ENCODE data around the gene SPCS1. TPM values are rescaled to one million over a fixed set of nuclear protein-coding genes. Genes with fewer than 3 reads are reported as not detected.
"Not testable (repeated sequence)": the region's sequence is repeated elsewhere in the genome, so short reads cannot be mapped to it uniquely, and the experiment has no call there.

SPCS1 gene
- total RNA-seq = 10 to 100 TPM; 56.0 to 82.0 TPM
- polyA plus RNA-seq (ENCODE audit: insufficient read length in 2 of 2) = 100 to 1,000 TPM; 148 to 150 TPM
- long read RNA-seq, donor 1, full-length matches to known transcripts = 105 of 111 reads
- long read RNA-seq, donor 1, partial matches to known transcripts = 0 of 111 reads
- long read RNA-seq, donor 1, other reads (novel, unspliced or antisense) = 6 of 111 reads
- long read RNA-seq, donor 2, full-length matches to known transcripts = 79 of 79 reads
- long read RNA-seq, donor 2, partial matches to known transcripts = 0 of 79 reads
- long read RNA-seq, donor 2, other reads (novel, unspliced or antisense) = 0 of 79 reads
- long read RNA-seq, donor 3, full-length matches to known transcripts = 62 of 69 reads
- long read RNA-seq, donor 3, partial matches to known transcripts = 7 of 69 reads
- long read RNA-seq, donor 3, other reads (novel, unspliced or antisense) = 0 of 69 reads
- long read RNA-seq, donor 4, full-length matches to known transcripts = 114 of 120 reads
- long read RNA-seq, donor 4, partial matches to known transcripts = 0 of 120 reads
- long read RNA-seq, donor 4, other reads (novel, unspliced or antisense) = 6 of 120 reads

- peak within 1 kb of the TSS; percentile 68 for H3K27ac ChIP-seq (ENCODE audit: low read depth, low read length)
- WGBS (ENCODE audit: insufficient coverage) = under 1% methylated on average over 90 of the region's 94 CpGs
- H3K27me3 ChIP-seq (ENCODE audit: control insufficient read depth, insufficient read depth, low read length) = no peaks in the 10 kb centered on the region
- H3K4me3 ChIP-seq (ENCODE audit: low read depth, low read length) = peak within 1 kb of the TSS; percentile 96
- no peaks in the 10 kb centered on the region for H3K9me3 ChIP-seq (ENCODE audit: control insufficient read depth, insufficient read depth, low read length)
- peaks cover 12% of the 10 kb centered on the region for H3K36me3 ChIP-seq (ENCODE audit: control insufficient read depth, insufficient read depth, low read length)
- peaks cover 25% of the 10 kb centered on the region for H3K4me1 ChIP-seq (ENCODE audit: control insufficient read depth, insufficient read depth, low read length)
- peak; percentile 78 to 97 (median 92) for DNase-seq (ENCODE audit: low read depth in 4 of 6, low spot score in 6 of 6)
Observed at GRCh38 chr3:52705688-52706686, at the start of gene SPCS1, which contains the start of gene GLT8D1. SPCS1 (plus strand) TSS chr3:52706106; CDS start chr3:52706247, 141 bp downstream. GLT8D1 (minus strand) TSS chr3:52705791; CDS start chr3:52700460, 5,331 bp downstream.

- no peaks in the 10 kb centered on the region for H3K27me3 ChIP-seq (ENCODE audit: control insufficient read depth, insufficient read depth, low read length)
- H3K36me3 ChIP-seq (ENCODE audit: control insufficient read depth, insufficient read depth, low read length) = peaks cover 44% of the 10 kb centered on the region
- no CpG with 5 or more reads among the region's 3 CpGs for WGBS (ENCODE audit: insufficient coverage)
- DNase-seq (ENCODE audit: low read depth in 4 of 6, low spot score in 6 of 6) = no peak
- no peaks in the 10 kb centered on the region for H3K4me1 ChIP-seq (ENCODE audit: control insufficient read depth, insufficient read depth, low read length)
- no peaks in the 10 kb centered on the region for H3K9me3 ChIP-seq (ENCODE audit: control insufficient read depth, insufficient read depth, low read length)
- no peak overlapping the region for H3K27ac ChIP-seq (ENCODE audit: low read depth, low read length)
- no peak overlapping the region for H3K4me3 ChIP-seq (ENCODE audit: low read depth, low read length)
Observed at GRCh38 chr3:52660046-52660445, 45.9 kb upstream of the SPCS1 start.

- WGBS (ENCODE audit: insufficient coverage) = no CpG with 5 or more reads among the region's 3 CpGs
- Histone ChIP-seq H3K4me1 (ENCODE audit: control insufficient read depth, insufficient read depth, low read length) (no peaks in the 10 kb centered on the region), H3K36me3 (ENCODE audit: control insufficient read depth, insufficient read depth, low read length) (peaks cover 40% of the 10 kb centered on the region), H3K27ac (ENCODE audit: low read depth, low read length) (no peak overlapping the region), H3K4me3 (ENCODE audit: low read depth, low read length) (no peak overlapping the region), H3K9me3 (ENCODE audit: control insufficient read depth, insufficient read depth, low read length) (no peaks in the 10 kb centered on the region), H3K27me3 (ENCODE audit: control insufficient read depth, insufficient read depth, low read length) (no peaks in the 10 kb centered on the region)
- no peak for DNase-seq (ENCODE audit: low read depth in 4 of 6, low spot score in 6 of 6)
Observed at GRCh38 chr3:52663098-52663497, 42.8 kb upstream of the SPCS1 start.

GRCh38 chr3:52670621-52671521 lies 35.0 kb upstream of the SPCS1 start:
- Histone ChIP-seq H3K27me3 (ENCODE audit: control insufficient read depth, insufficient read depth, low read length) (no peaks in the 10 kb centered on the region), H3K27ac (ENCODE audit: low read depth, low read length) (no peak overlapping the region), H3K36me3 (ENCODE audit: control insufficient read depth, insufficient read depth, low read length) (peaks cover 39% of the 10 kb centered on the region), H3K4me3 (ENCODE audit: low read depth, low read length) (no peak overlapping the region), H3K9me3 (ENCODE audit: control insufficient read depth, insufficient read depth, low read length) (no peaks in the 10 kb centered on the region), H3K4me1 (ENCODE audit: control insufficient read depth, insufficient read depth, low read length) (no peaks in the 10 kb centered on the region)
- no peak for DNase-seq (ENCODE audit: low read depth in 4 of 6, low spot score in 6 of 6)
- WGBS (ENCODE audit: insufficient coverage) = 74% methylated on average over 3 of the region's 9 CpGs

- Histone ChIP-seq H3K4me3 (ENCODE audit: low read depth, low read length) (no peak overlapping the region), H3K36me3 (ENCODE audit: control insufficient read depth, insufficient read depth, low read length) (peaks cover 33% of the 10 kb centered on the region), H3K4me1 (ENCODE audit: control insufficient read depth, insufficient read depth, low read length) (no peaks in the 10 kb centered on the region), H3K9me3 (ENCODE audit: control insufficient read depth, insufficient read depth, low read length) (no peaks in the 10 kb centered on the region), H3K27me3 (ENCODE audit: control insufficient read depth, insufficient read depth, low read length) (no peaks in the 10 kb centered on the region), H3K27ac (ENCODE audit: low read depth, low read length) (no peak overlapping the region)
- 100% methylated on average over 1 of the region's 1 CpG for WGBS (ENCODE audit: insufficient coverage)
- no peak for DNase-seq (ENCODE audit: low read depth in 4 of 6, low spot score in 6 of 6)
Observed at GRCh38 chr3:52671676-52672075, 34.2 kb upstream of the SPCS1 start.

- not testable (repeated sequence) for H3K9me3 ChIP-seq (ENCODE audit: control insufficient read depth, insufficient read depth, low read length); DNase-seq (ENCODE audit: low read depth in 4 of 6, low spot score in 6 of 6); H3K4me1 ChIP-seq (ENCODE audit: control insufficient read depth, insufficient read depth, low read length); H3K4me3 ChIP-seq (ENCODE audit: low read depth, low read length); H3K27me3 ChIP-seq (ENCODE audit: control insufficient read depth, insufficient read depth, low read length); H3K27ac ChIP-seq (ENCODE audit: low read depth, low read length)
- no CpG with 5 or more reads among the region's 3 CpGs for WGBS (ENCODE audit: insufficient coverage)
- peaks cover 51% of the 10 kb centered on the region for H3K36me3 ChIP-seq (ENCODE audit: control insufficient read depth, insufficient read depth, low read length)
Observed at GRCh38 chr3:52676201-52676600, 29.7 kb upstream of the SPCS1 start.

- peaks cover 6% of the 10 kb centered on the region for H3K4me1 ChIP-seq (ENCODE audit: control insufficient read depth, insufficient read depth, low read length)
- no peaks in the 10 kb centered on the region for H3K27me3 ChIP-seq (ENCODE audit: control insufficient read depth, insufficient read depth, low read length)
- WGBS (ENCODE audit: insufficient coverage) = 97% methylated on average over 4 of the region's 6 CpGs
- no peak for DNase-seq (ENCODE audit: low read depth in 4 of 6, low spot score in 6 of 6)
- peaks cover 37% of the 10 kb centered on the region for H3K36me3 ChIP-seq (ENCODE audit: control insufficient read depth, insufficient read depth, low read length)
- H3K4me3 ChIP-seq (ENCODE audit: low read depth, low read length) = no peak overlapping the region
- no peak overlapping the region for H3K27ac ChIP-seq (ENCODE audit: low read depth, low read length)
- no peaks in the 10 kb centered on the region for H3K9me3 ChIP-seq (ENCODE audit: control insufficient read depth, insufficient read depth, low read length)
Observed at GRCh38 chr3:52678265-52679198, 27.4 kb upstream of the SPCS1 start.

- no peak overlapping the region for H3K27ac ChIP-seq (ENCODE audit: low read depth, low read length)
- H3K4me1 ChIP-seq (ENCODE audit: control insufficient read depth, insufficient read depth, low read length) = peaks cover 9% of the 10 kb centered on the region
- H3K9me3 ChIP-seq (ENCODE audit: control insufficient read depth, insufficient read depth, low read length) = no peaks in the 10 kb centered on the region
- H3K4me3 ChIP-seq (ENCODE audit: low read depth, low read length) = no peak overlapping the region
- H3K36me3 ChIP-seq (ENCODE audit: control insufficient read depth, insufficient read depth, low read length) = peaks cover 33% of the 10 kb centered on the region
- DNase-seq (ENCODE audit: low read depth in 4 of 6, low spot score in 6 of 6) = no peak
- WGBS (ENCODE audit: insufficient coverage) = 83% methylated on average over 2 of the region's 3 CpGs
- H3K27me3 ChIP-seq (ENCODE audit: control insufficient read depth, insufficient read depth, low read length) = no peaks in the 10 kb centered on the region
Observed at GRCh38 chr3:52679199-52679538, 26.7 kb upstream of the SPCS1 start.
